Sciatic nerve (tissue), 2 donors: ENCODE measurements around the gene AKAP11. TPM values are rescaled to one million over a fixed set of nuclear protein-coding genes. Genes with fewer than 3 reads are reported as not detected.

Experiments
- ATAC-seq: fragments of 200-7000 bp; cut with Tn5 transposase; one replicate; pipeline ENCODE4 v1.9.1; 2020; ENCODE audit warnings: mild to moderate bottlenecking, moderate library complexity
- DNase-seq: peaks from one replicate; pipeline ENCODE4 v3.0.0-alpha.2; 2020; ENCODE audit warnings: low spot score
- intact Hi-C: fragments of 100-400 bp; cut with DNase I; formaldehyde crosslinking; loops from one replicate; pipeline ENCODE4 v1.14.2; 2022
- total RNA-seq: library from RNA; stranded (reverse); fragmentation: NEBNext Ultra II Directional; extraction: Animal tissue kit (Norgen Biotek cat#: 25700); gene quantifications from one replicate; pipeline ENCODE4 v1.2.1, GENCODE V29; 2021
- donor health status: DM: no; HTN: no; CAD: no.
- donor health status: DM: no; HTN: no; CAD: no.

Gene AKAP11
- total RNA-seq, 1 donor from 2014 or later: 62.2 TPM

DNA sequence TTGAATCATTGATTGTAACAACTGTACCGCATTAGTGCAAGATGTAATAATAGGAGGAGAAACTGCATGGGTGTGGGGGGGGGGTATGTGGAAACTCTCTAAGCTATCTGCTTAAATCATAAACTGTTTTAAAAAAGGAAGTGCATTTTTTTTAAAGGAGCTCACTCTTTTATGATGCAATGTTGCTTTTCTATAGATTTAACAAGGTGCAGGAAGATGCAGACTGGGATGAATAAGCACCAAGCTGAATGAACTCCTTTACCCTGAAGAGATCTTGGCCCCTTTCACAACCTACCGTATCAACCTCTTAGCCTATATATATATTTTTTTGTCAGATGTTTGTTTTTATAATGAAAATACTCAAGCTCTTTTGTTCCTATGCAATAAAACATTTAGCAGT, 95.9 kb downstream of the AKAP11 start:
- ATAC-seq: no peak
- intact Hi-C loops: no loop called here
- no peak for DNase-seq

DNA sequence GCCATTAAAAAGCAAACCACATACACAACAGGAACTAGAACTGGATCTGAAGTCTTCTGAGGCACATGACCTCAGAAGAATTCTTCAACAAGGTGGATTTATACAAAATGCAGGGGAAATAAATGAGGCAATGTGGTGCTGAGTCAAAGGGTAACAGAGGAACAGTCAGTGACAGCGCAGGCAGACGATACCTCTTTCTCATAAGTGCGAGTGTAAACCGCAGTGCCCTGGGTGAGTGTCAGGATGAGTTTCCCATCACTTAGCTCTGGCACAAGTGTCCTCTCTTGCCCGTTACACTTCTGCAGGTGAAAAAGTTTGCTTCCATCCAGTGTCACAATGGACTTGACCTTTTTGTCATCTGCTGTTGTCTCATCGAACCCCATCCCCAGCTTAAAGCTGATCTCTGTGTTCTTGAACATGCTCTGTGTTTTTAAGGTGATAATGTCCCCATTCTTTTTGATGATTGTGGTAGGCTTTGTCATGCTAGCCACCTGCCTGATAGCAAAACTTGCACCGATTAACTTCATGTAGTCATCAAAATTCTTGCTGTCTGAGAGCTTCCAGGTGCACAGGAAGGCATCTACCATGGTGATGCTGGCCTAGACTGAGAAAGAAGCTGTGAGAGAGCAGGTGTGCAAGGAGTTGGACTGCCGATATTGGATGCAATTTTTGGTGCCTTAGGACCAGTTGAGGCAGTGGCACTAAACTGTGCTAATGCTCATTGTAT, 97.3 kb downstream of the AKAP11 start:
- ATAC-seq: no peak
- no peak for DNase-seq
- intact Hi-C loops: no loop called here

DNA sequence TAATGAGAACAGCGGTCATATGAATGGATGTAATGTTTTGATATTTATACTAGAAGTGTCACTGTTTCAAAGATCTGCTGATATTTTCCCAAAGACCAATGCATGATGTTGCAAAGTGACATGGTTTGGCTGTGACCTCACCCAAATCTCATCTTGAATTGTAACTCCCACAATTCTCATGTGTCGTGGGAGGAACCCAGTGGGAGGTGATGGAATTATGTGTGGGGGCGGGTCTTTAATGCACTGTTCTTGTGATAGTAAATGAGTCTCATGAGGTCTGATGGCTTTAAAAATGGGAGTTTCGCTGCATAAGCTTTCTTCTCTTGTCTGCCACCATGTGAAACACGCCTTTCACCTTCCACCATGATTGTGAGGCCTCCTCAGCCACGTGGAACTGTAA, 98.3 kb downstream of the AKAP11 start:
- ATAC-seq (no peak), DNase-seq (no peak)
- intact Hi-C loops: no loop called here

Other genes starting within 250 kb of the AKAP11 start
- 19.9 TPM for gene DGKH, start 223.5 kb upstream of the AKAP11 start, total RNA-seq